CD14-positive monocyte (primary cell): ENCODE measurements around the gene GRIP1. TPM values are rescaled to one million over a fixed set of nuclear protein-coding genes. Genes with fewer than 3 reads are reported as not detected.

Experiments
- DNase-seq, 3 donors: peaks; one replicate each; pipeline ENCODE4 v3.0.0-alpha.2; 2011 to 2022
- H2AFZ ChIP-seq: 2 replicates; pipeline ENCODE4 v1.6.0; 2012; ENCODE audit warnings: mild to moderate bottlenecking, low read depth, low read length, inconsistent platforms; ENCODE audit not compliant: insufficient read depth, poor library complexity, severe bottlenecking
- H3K27ac ChIP-seq, 2 donors: 1 replicate in 1 of 2; 2 replicates in 1 of 2; pipeline ENCODE4 v1.5.1; 2012 to 2013; ENCODE audit warnings: low read length in 2 of 2, control low read depth in 1 of 2, inconsistent platforms in 1 of 2, low read depth in 1 of 2, mild to moderate bottlenecking in 1 of 2
- H3K27me3 ChIP-seq, 2 donors: one replicate each; pipeline versions ENCODE4 v1.6.0 to v1.6.1; 2011 to 2013; ENCODE audit warnings: low read length in 2 of 2; ENCODE audit not compliant: control insufficient read depth in 2 of 2, insufficient read depth in 2 of 2
- H3K36me3 ChIP-seq, 2 donors: replicated peaks in 1 of 2; 1 replicate in 1 of 2; 2 replicates in 1 of 2; pipeline versions ENCODE4 v1.5.1 to v1.6.1; 2012 to 2013; ENCODE audit warnings: low read length in 2 of 2, control low read depth in 1 of 2, inconsistent platforms in 1 of 2, mild to moderate bottlenecking in 1 of 2; ENCODE audit not compliant: insufficient read depth in 2 of 2, control insufficient read depth in 1 of 2
- H3K4me1 ChIP-seq, 2 donors: 1 replicate in 1 of 2; 2 replicates in 1 of 2; pipeline versions ENCODE4 v1.5.1 to v1.6.1; 2012 to 2013; ENCODE audit warnings: low read length in 2 of 2, control low read depth in 1 of 2, inconsistent platforms in 1 of 2, mild to moderate bottlenecking in 1 of 2, moderate library complexity in 1 of 2; ENCODE audit not compliant: insufficient read depth in 2 of 2, control insufficient read depth in 1 of 2
- H3K4me2 ChIP-seq: replicated peaks from 2 replicates; pipeline ENCODE3; 2012; ENCODE audit warnings: low read length, moderate library complexity, mild to moderate bottlenecking; ENCODE audit not compliant: poor library complexity, severe bottlenecking; ENCODE audit errors: extremely low read depth
- H3K4me3 ChIP-seq, 3 experiments: fragments of 200-600 bp in 1 of 3; sonication (generic) in 1 of 3; replicated peaks in 1 of 3; 1 replicate in 2 of 3; 2 replicates in 1 of 3; pipeline ENCODE4 v1.5.1; 2011 to 2013; ENCODE audit warnings: low read length in 3 of 3, mild to moderate bottlenecking in 3 of 3, control low read depth in 2 of 3, low read depth in 2 of 3, inconsistent platforms in 1 of 3, moderate library complexity in 1 of 3
- H3K79me2 ChIP-seq: 2 replicates; pipeline ENCODE4 v1.6.0; 2012; ENCODE audit warnings: mild to moderate bottlenecking, control low read depth, inconsistent platforms, low read length, moderate library complexity; ENCODE audit not compliant: insufficient read depth
- H3K9ac ChIP-seq: 2 replicates; pipeline ENCODE4 v1.6.0; 2017; ENCODE audit warnings: low read length, mild to moderate bottlenecking; ENCODE audit not compliant: insufficient read depth, poor library complexity, severe bottlenecking
- H3K9me3 ChIP-seq, 2 donors: replicated peaks in 1 of 2; 1 replicate in 1 of 2; 2 replicates in 1 of 2; pipeline versions ENCODE4 v1.5.1 to v1.6.1; 2012 to 2013; ENCODE audit warnings: low read length in 2 of 2, control low read depth in 1 of 2; ENCODE audit not compliant: control insufficient read depth in 1 of 2, insufficient read depth in 1 of 2
- H4K20me1 ChIP-seq: 2 replicates; pipeline ENCODE4 v1.6.0; 2012; ENCODE audit warnings: mild to moderate bottlenecking, low read length, control low read depth, moderate library complexity; ENCODE audit not compliant: insufficient read depth
- H3K27ac Mint-ChIP-seq, 7 donors: one replicate each; pipeline ENCODE4 v1.8.0; 2020; ENCODE audit warnings: mild to moderate bottlenecking in 7 of 7, mixed read lengths in 7 of 7, moderate library complexity in 6 of 7, inconsistent platforms in 2 of 7
- H3K27me3 Mint-ChIP-seq, 3 donors: one replicate each; pipeline ENCODE4 v1.8.0; 2021 to 2022; ENCODE audit warnings: low read depth in 3 of 3, mild to moderate bottlenecking in 3 of 3, mixed read lengths in 3 of 3, moderate library complexity in 3 of 3, inconsistent platforms in 1 of 3
- H3K36me3 Mint-ChIP-seq, 2 donors: one replicate each; pipeline ENCODE4 v1.8.0; 2020; ENCODE audit warnings: mixed read lengths in 2 of 2, inconsistent platforms in 1 of 2, mild to moderate bottlenecking in 1 of 2
- H3K4me1 Mint-ChIP-seq: one replicate; pipeline ENCODE4 v1.8.0; 2020; ENCODE audit warnings: mild to moderate bottlenecking, mixed read lengths
- H3K4me3 Mint-ChIP-seq, 2 donors: one replicate each; pipeline ENCODE4 v1.8.0; 2020; ENCODE audit warnings: mild to moderate bottlenecking in 2 of 2, mixed read lengths in 2 of 2, moderate library complexity in 1 of 2
- H3K9me3 Mint-ChIP-seq, 7 donors: one replicate each; pipeline ENCODE4 v1.8.0; 2020 to 2022; ENCODE audit warnings: mixed read lengths in 7 of 7, mild to moderate bottlenecking in 6 of 7, moderate library complexity in 6 of 7, inconsistent platforms in 2 of 7
- CTCF ChIP-seq: fragments of 200-600 bp; IDR thresholded peaks from one replicate; pipeline ENCODE4 v1.8.0; 2022; ENCODE audit warnings: antibody characterized with exemption, mild to moderate bottlenecking
- WGBS: methylation state at CpG from one replicate; pipeline ENCODE4 v1.1.5; 2013; ENCODE audit warnings: missing lambda C conversion rate; ENCODE audit not compliant: insufficient coverage; 5-methylcytosine and 5-hydroxymethylcytosine counted together
- intact Hi-C, 2 donors: fragments of 100-400 bp; cut with micrococcal nuclease; formaldehyde crosslinking; loops; one replicate each; pipeline versions ENCODE4 v1.15.0 to v1.15.1; 2023
- polyA plus RNA-seq, 3 donors: library from polyadenylated mRNA; depleted of rRNA in 1 of 3; unstranded in 2 of 3; stranded (reverse) in 1 of 3; fragments of 300-500 nt in 2 of 3; fragments of >200 nt in 1 of 3; fragmentation: Illumina TruSeq in 2 of 3; gene quantifications; 1 replicate in 2 of 3; 2 replicates in 1 of 3; pipeline ENCODE4 v1.2.3, GENCODE V29; 2012 to 2021

Gene GRIP1
- polyA plus RNA-seq, 3 donors, result 0.21 TPM; not detected in 2

DNA sequence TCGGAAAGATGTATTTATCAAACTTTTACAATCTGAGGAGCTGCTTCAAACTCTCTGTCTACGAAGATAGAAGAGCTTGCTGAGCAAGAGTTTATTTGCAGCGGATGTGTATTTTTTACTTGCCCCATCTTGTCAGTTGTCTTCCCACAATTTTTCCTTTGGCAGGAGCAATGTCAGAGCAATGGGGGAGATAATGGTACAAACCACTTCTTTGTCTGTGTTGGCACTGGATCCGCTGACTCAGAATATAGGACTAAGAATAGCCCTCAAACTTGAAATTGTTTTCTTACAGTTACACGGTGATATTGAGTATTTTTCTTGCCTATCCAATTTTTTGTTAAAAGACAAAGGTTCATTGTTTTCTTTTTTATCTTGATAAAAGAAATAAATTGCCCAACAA, 348.9 kb downstream of the GRIP1 start:
- peaks cover 0 to 3% (median 1%) of the 10 kb centered on the region in 7 donors for H3K9me3 Mint-ChIP-seq
- peaks cover 2% of the 10 kb centered on the region for H3K4me1 Mint-ChIP-seq
- Histone ChIP-seq H3K4me1 (no peaks in the 10 kb centered on the region), H3K9ac (no peak overlapping the region), H3K4me3 (no peak overlapping the region), H3K27ac (no peak overlapping the region), H3K79me2 (no peaks in the 10 kb centered on the region), H3K27me3 (no peaks in the 10 kb centered on the region), H3K36me3 (peaks cover 24 to 67% of the 10 kb centered on the region in 2 donors), H3K9me3 (no peaks in the 10 kb centered on the region), H2AFZ (no peak overlapping the region), H3K4me2 (no peak overlapping the region), H4K20me1 (no peaks in the 10 kb centered on the region)
- no peak overlapping the region for H3K27ac Mint-ChIP-seq
- TF ChIP-seq CTCF, result no peak
- intact Hi-C loops, result no loop called here
- no peak for DNase-seq
- H3K27me3 Mint-ChIP-seq, result peaks cover 0 to 2% (median 0%) of the 10 kb centered on the region in 3 donors
- peaks cover 54 to 67% of the 10 kb centered on the region in 2 donors for H3K36me3 Mint-ChIP-seq
- WGBS, result no CpG with 5 or more reads among the region's 5 CpGs
- no peak overlapping the region for H3K4me3 Mint-ChIP-seq

GRCh38 chr12:66323017-66323416, 355.9 kb downstream of the GRIP1 start:
- Mint-ChIP-seq H3K4me3 (no peak overlapping the region), H3K4me1 (peaks cover 12% of the 10 kb centered on the region), H3K9me3 (peaks cover 0 to 2% (median 0%) of the 10 kb centered on the region in 7 donors), H3K27me3 (peaks cover 0 to 2% (median 0%) of the 10 kb centered on the region in 3 donors), H3K27ac (peak overlapping the region in 3 of 7 donors; percentile 30 to 43 (median 40)), H3K36me3 (peaks cover 57 to 70% of the 10 kb centered on the region in 2 donors)
- no peak for TF ChIP-seq CTCF
- peaks cover 10% of the 10 kb centered on the region for H3K79me2 ChIP-seq
- H2AFZ ChIP-seq, result no peak overlapping the region
- no peaks in the 10 kb centered on the region for H3K9me3 ChIP-seq
- H3K36me3 ChIP-seq, result peaks cover 12 to 63% of the 10 kb centered on the region in 2 donors
- H3K27me3 ChIP-seq, result no peaks in the 10 kb centered on the region
- intact Hi-C loops, result no loop called here
- H3K9ac ChIP-seq, result no peak overlapping the region
- H3K4me3 ChIP-seq, result no peak overlapping the region
- no peaks in the 10 kb centered on the region for H4K20me1 ChIP-seq
- H3K4me1 ChIP-seq, result peaks cover 9 to 12% of the 10 kb centered on the region in 2 donors
- H3K27ac ChIP-seq, result no peak overlapping the region
- H3K4me2 ChIP-seq, result no peak overlapping the region
- WGBS, result no CpG with 5 or more reads among the region's 1 CpG
- DNase-seq, result no peak
